ENCODE results near the gene NRBF2. TPM values are rescaled to one million over a fixed set of nuclear protein-coding genes. Genes with fewer than 3 reads are reported as not detected.
"Not testable (repeated sequence)": the region's sequence is repeated elsewhere in the genome, so short reads cannot be mapped to it uniquely, and the experiment has no call there.

Gene NRBF2
- total RNA-seq, 1 donor from 2014 or later: 40.0 TPM

DNA sequence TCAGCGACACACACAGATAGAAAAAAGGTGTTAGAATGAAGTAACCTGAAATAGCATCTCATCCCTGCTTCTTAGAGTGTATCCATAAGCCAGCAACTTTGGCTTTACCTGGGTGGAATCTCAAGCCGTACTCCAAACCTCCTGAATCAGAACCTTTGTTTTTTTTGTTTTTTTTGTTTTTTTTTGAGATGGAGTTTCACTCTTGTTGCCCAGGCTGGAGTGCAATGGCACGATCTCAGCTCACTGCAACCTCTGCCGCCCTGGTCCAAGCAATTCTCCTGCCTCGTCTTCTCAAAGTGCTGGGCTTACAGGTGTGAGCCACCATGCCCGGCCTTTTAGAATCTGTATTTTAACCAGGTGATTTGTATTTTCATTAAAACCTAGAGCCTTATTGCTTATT is 9.0 kb downstream of the NRBF2 start:
- Histone ChIP-seq H3K4me3 (ENCODE audit: low read depth, low read length) (no peak overlapping the region), H3K36me3 (ENCODE audit: control insufficient read depth, insufficient read depth, low read length) (no peaks in the 10 kb centered on the region), H3K27me3 (ENCODE audit: control insufficient read depth, insufficient read depth, low read length) (no peaks in the 10 kb centered on the region)
- FAIRE-seq (no peak), DNase-seq (ENCODE audit: low read depth) (no peak)
- TF ChIP-seq, protein P1, sequence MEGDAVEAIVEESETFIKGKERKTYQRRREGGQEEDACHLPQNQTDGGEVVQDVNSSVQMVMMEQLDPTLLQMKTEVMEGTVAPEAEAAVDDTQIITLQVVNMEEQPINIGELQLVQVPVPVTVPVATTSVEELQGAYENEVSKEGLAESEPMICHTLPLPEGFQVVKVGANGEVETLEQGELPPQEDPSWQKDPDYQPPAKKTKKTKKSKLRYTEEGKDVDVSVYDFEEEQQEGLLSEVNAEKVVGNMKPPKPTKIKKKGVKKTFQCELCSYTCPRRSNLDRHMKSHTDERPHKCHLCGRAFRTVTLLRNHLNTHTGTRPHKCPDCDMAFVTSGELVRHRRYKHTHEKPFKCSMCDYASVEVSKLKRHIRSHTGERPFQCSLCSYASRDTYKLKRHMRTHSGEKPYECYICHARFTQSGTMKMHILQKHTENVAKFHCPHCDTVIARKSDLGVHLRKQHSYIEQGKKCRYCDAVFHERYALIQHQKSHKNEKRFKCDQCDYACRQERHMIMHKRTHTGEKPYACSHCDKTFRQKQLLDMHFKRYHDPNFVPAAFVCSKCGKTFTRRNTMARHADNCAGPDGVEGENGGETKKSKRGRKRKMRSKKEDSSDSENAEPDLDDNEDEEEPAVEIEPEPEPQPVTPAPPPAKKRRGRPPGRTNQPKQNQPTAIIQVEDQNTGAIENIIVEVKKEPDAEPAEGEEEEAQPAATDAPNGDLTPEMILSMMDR (IDR thresholded peaks at IDR 0.05; ENCODE audit: insufficient read depth, low read length, severe bottlenecking): no peak

GRCh38 chr10:63143987-63144386 is 10.9 kb downstream of the NRBF2 start:
- TF ChIP-seq, protein P1 (IDR thresholded peaks at IDR 0.05; ENCODE audit: insufficient read depth, low read length, severe bottlenecking): no peak
- Histone ChIP-seq H3K27me3 (ENCODE audit: control insufficient read depth, insufficient read depth, low read length) (no peaks in the 10 kb centered on the region), H3K36me3 (ENCODE audit: control insufficient read depth, insufficient read depth, low read length) (no peaks in the 10 kb centered on the region), H3K4me3 (ENCODE audit: low read depth, low read length) (no peak overlapping the region)
- no peak for FAIRE-seq
- DNase-seq (ENCODE audit: low read depth): no peak

DNA sequence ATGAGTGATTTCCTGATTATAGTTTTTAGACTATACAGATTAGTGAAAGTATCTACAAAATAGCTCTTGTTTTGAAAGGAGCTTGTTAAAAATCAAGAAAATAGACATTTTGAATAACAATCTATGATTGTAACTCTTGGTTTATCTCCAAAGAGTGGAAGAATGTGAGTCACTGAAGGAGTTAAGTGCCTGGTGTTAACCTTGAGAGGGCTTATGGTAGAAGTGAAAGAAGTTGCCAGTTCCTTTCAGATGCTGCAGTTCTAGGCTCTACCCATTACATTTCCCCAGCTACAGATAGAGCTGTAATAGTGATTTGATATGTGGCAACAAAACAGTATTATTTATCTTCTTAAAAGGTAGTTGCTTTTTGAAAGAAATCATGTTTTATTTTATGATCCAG is 12.7 kb downstream of the NRBF2 start:
- no peak for DNase-seq (ENCODE audit: low read depth)
- no peak for FAIRE-seq
- TF ChIP-seq, protein P1 (IDR thresholded peaks at IDR 0.05; ENCODE audit: insufficient read depth, low read length, severe bottlenecking): no peak
- H3K4me3 ChIP-seq (ENCODE audit: low read depth, low read length): no peak overlapping the region
- H3K27me3 ChIP-seq (ENCODE audit: control insufficient read depth, insufficient read depth, low read length): no peaks in the 10 kb centered on the region
- H3K36me3 ChIP-seq (ENCODE audit: control insufficient read depth, insufficient read depth, low read length): peaks cover 3% of the 10 kb centered on the region

DNA sequence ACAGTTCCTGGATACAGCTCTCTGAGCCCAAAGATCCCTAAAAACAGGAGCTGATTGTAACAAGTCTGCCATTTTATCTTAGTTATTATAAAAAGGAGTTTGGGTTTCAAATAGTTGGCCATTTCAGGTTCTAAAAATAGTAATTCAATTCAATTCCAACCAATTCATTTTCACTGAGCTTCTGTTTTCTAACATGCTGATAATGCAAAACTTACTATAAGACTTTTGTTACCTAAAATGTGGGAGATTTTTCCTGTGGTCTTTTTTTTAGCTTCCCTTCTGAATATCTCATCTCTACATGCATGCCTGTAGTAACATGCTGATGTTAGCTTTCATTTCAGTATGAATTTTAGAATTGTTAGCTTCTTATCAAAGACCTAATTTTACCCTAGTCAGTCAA is 13.4 kb downstream of the NRBF2 start:
- no peak for DNase-seq (ENCODE audit: low read depth)
- Histone ChIP-seq H3K36me3 (ENCODE audit: control insufficient read depth, insufficient read depth, low read length) (peaks cover 3% of the 10 kb centered on the region), H3K4me3 (ENCODE audit: low read depth, low read length) (no peak overlapping the region), H3K27me3 (ENCODE audit: control insufficient read depth, insufficient read depth, low read length) (no peaks in the 10 kb centered on the region)
- no peak for FAIRE-seq
- TF ChIP-seq, protein P1 (IDR thresholded peaks at IDR 0.05; ENCODE audit: insufficient read depth, low read length, severe bottlenecking): no peak

GRCh38 chr10:63150745-63151144 is 17.6 kb downstream of the NRBF2 start:
- peaks cover 11% of the 10 kb centered on the region for H3K36me3 ChIP-seq (ENCODE audit: control insufficient read depth, insufficient read depth, low read length)
- TF ChIP-seq, protein P1 (IDR thresholded peaks at IDR 0.05; ENCODE audit: insufficient read depth, low read length, severe bottlenecking): no peak
- DNase-seq (ENCODE audit: low read depth) (no peak), FAIRE-seq (no peak)
- no peak overlapping the region for H3K4me3 ChIP-seq (ENCODE audit: low read depth, low read length)
- no peaks in the 10 kb centered on the region for H3K27me3 ChIP-seq (ENCODE audit: control insufficient read depth, insufficient read depth, low read length)

DNA sequence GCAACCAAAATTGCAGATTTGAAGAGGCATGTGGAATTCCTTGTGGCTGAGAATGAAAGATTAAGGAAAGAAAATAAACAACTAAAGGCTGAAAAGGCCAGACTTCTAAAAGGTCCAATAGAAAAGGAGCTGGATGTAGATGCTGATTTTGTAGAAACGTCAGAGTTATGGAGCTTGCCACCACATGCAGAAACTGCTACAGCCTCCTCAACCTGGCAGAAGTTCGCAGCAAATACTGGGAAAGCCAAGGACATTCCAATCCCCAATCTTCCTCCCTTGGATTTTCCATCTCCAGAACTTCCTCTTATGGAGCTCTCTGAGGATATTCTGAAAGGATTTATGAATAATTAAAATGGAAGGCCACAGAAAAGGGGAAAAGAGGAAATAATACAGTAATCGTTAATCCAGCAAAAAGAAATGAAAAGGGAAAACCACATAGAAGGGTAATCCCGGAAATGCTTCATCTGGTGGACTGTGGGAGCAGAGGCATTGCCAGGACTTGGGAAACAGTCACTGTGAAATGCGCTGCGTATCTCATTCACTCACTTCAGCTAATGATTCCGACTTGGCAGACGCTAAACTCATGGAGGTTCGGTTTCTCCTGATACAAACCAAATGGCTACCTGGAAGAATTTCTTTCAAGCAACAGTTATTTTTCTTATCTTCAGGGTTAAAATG is 20.9 kb downstream of the NRBF2 start:
- FAIRE-seq; H3K4me3 ChIP-seq (ENCODE audit: low read depth, low read length); H3K27me3 ChIP-seq (ENCODE audit: control insufficient read depth, insufficient read depth, low read length); DNase-seq (ENCODE audit: low read depth): not testable (repeated sequence)
- peaks cover 11% of the 10 kb centered on the region for H3K36me3 ChIP-seq (ENCODE audit: control insufficient read depth, insufficient read depth, low read length)

Measured in bronchial epithelial cell (primary cell).